Activated gamma-delta T cell treated with Interleukin-2 at 50 U/mL for 16 hours (primary cell): ENCODE data around the gene MOSMO.
"Not testable (repeated sequence)": the region's sequence is repeated elsewhere in the genome, so short reads cannot be mapped to it uniquely, and the experiment has no call there.

Source experiments
- DNase-seq: peaks from one replicate; pipeline ENCODE4 v3.0.0-alpha.2; 2020

MOSMO gene

DNA sequence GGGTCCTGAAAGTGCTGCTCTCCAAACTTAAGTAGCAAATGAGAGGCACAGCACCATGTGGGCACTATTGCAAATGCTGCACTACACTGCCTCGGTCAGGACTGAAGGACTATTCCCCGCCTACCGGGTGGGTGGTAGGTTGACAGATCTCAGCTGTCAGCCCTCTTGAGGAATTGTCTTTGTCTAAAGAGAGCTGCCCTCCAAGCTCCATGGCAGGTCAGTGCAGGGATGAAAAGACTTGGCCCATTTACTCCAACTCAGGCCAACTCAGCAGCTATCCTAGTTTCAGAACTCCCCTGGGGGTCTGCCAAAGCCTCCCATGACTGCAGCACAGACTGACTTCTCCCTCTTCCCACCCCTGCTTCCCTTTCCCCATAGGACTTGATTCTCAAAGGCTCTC is 3.6 kb upstream of the MOSMO start:
- no peak for DNase-seq

DNA sequence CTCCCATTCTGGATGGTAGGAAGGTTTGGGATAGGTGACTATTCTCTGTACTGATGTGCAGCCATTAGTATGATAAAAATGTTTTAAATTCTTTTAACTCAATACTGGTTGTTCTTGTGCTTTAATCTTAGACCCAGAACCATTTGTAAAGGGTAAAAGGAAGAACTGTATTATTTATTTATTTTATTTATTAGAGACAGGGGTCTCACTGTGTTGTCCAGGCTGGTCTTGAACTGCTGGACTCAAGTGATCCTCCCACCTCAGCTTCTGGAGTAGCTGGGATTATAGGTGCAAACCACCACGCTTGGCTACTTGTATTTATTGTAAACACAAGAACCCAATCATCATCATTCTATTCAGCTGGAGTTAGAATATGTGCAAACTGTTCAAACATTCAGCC is 2.2 kb upstream of the MOSMO start:
- DNase-seq = no peak

DNA sequence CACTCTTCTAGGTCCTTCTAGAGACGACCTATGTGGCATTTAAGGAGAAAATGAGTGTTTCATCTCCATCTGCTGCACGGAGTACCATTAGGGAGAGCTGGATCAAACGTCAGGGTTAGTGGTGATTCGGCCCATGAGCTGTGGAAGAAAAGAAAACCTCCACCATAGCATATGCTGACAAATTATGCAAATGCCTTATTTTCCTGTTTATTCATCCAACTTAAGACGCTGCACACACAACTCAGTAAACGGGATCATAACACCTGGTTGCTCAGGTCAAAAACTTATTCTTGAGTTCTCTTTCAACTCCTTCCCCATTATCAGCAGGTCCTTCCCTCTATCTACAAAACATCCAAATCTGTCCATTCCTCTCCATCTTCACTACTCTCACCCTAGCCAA is 1.3 kb upstream of the MOSMO start:
- no peak for DNase-seq

DNA sequence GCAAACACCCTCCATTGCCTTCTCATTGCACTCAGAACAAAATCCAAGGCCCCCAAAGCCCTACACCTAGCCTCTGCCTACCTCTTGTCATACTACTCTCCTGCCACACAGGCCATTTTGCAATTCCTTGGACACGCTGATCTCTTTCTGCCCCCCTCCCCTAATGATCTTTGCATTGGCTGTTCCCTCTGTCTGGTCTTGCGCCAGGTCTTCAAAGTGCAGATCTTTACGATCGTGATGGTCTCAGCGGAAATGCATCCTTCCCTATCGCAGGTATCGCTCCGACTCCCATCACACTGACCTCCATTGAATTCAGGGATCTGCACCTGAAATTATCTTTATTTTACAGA is 777 bp upstream of the MOSMO start:
- DNase-seq = no peak

DNA sequence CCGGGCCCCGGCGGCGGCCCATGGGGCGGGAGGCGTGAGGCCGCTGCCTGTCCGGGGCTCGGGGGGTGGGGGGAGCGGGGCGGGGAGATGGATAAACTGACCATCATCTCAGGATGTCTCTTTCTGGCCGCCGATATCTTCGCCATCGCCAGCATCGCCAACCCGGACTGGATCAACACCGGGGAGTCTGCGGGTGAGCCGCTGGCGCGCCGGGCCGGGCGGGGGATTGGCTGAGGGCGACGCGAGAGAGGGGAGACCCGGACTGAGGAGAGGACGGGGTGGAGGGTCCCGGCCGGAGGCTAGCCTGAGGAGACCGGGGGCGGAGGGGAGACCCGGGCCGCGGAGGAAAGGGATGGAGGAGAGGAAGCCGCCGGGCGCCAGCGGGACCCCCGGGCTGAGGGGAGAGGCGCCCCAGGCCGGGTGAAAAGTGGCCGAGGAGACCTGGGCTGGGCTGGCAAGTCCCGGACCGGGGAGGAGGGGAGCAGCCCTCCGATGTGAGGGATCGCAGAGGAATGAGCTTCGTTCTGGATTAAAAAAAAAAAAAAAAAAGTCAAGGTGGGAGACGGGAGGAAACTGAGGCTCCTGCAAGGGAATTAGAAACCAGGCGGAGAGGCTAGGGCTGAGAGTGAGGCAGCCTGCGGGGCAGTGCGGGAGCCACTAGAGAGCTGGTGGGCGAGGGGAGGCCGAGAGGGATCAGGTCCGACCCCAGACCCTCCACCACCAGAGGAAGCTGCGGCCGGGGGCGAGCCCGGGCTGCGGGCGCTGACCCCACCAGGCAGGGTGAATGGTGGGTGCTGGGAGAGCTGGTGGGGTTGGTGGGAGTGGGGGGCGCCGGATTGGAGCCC is 526 bp downstream of the MOSMO start:
- no peak for DNase-seq

DNA sequence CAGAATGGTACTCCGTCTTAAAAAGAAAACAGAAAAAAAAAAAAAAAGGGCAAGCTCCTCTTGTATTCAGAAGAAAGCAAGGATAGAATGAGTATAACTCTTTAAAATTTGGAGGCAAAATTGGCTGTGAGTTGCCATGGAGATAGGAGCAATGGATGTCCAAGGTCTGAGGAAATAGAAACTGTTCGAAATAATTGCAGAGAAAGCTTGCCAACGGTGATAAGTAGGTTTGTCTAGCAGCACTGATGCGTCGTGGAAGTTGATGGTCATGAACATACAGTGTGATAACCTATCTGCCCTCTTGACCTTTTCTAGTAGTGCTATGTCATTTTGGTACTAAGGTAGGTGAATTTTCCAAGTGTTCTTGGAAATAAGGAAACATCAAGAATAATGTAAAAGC is 3.0 kb downstream of the MOSMO start:
- no peak for DNase-seq

DNA sequence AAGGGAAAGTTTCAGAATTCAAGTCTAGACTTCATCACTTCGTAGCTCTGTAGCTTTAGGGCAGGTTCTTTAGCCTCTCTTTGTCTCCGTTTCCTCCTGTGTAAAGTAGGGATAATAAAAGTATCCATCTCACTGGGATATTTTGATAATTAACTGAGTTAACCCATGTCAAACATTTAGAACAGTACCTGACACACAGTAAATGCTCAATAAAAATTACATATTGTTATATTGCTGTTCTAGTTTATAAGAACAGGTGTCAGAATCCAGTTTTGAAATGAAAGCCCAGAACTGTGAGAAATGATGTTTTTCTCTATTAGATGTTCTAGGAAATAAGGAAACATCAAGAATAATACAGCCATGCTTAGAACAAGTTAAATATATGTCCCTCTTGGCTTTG is 4.3 kb downstream of the MOSMO start:
- DNase-seq = no peak

DNA sequence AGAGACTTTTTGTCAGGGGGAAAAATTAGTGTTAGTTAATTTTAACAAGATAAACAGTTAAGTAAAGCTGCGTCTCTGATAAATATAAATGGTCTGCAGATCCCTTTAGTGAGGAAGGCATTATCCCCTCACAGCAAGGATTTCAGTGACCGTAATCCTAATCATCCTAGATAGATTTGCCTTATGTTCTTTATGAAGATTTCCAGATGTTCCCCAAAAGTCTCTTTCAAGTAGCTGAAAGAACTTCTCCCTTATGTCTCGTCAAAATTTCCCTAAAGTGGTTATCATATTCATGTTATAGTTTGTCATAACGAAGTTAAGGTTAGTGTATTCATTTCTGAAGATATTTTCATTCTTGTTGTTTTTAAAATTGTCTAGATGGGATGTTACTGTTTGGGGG is 5.6 kb downstream of the MOSMO start:
- no peak for DNase-seq

DNA sequence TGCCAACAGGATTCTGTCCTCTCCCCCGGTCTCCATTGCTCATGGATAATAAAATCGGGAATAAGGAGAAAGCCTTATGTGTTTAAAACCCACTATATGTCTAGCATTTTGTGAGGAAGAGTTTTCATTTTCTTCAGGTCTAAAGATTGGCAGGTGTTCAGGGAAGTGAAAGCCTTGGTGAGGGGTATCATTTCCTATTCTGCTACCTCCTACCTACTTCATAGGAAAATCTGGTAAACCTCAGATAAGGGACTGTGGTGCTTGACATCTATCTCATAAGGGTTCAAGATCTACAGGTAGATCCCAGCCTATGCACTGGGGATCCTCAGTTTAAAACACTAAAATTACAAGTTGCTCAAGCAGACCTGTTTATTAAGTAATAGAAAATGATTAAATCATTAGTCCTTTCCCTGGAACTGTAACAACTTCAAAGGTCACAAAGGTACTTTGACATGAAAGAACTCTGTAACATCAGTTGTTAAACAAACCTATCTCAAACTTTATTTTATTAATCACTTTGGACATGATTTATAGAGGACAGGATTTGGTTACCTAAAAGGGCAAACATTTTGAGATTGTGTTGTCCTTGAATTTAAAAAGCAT is 6.5 kb downstream of the MOSMO start:
- no peak for DNase-seq

DNA sequence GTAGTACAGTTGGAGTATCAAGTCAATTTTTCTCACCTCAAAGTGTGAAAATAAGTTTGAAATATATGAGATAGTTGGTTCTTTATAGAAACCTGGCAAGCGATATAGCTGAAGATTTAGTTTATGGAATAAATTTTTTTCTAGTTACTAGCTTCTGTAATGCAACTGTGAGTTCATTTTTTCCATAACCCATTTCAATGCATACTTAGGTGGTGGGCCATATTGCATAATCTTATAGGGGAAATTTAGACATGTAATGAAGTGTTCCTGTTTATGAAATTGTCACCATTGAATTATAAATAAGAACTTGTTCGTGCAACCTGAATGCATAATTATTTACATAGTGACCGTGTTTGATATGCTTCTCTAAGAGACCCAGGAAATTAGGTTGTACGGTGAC is 9.0 kb downstream of the MOSMO start:
- DNase-seq = no peak

DNA sequence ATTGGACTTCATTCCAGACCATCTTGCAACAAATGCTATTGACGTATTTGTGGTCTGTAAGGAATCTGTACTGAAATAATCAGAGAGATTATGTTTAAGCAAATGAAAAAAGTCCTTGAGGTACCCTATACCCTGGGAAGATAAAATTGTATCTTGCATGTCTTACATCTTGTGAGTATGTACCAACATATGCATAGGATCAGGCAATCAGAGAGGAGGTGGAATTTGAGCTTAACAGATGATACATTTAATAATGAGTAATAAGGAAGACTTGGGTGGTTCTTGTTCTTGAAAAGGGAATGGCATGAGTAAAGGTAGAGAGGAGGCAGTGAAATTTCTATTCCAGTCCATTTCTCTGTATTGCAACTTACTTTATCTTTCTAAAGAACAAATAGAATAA is 10.6 kb downstream of the MOSMO start:
- no peak for DNase-seq

DNA sequence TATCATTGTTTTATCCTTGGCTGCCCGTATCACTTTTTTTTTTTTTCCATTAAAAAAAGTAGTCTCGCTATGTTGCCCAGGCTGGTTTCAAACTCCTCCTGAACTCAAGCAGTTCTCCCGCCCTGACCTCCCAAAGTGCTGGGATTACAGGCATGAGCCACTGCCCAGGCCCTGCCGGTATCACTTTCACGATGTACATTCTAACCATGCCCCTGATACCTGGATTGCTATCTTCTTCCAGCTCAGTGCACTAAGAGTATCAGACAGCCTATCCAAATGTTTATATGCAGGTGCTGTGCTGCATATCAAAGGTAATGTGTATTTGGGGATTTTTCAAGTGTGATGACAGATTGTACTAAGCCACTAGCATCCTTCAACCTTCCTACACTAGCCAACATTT is 14.2 kb downstream of the MOSMO start:
- DNase-seq = no peak

DNA sequence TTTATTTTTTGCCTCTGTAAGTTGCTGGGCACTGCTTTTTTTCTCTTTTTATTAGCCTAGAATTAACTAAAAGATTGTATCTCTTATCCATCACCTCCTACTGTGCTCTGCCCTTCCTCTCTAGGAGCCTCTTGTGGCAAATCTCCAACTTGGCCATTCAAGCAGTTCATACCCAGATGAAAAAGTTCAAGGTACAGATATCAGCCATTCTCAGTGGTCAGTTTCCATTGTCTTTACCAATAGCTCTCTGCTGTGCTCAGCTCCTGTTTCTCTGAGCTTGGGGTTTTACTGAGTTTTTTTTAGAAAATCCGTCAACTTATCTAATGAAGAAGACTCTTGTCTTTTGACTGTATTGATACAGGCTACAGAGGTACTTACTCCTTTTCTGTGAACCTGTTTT is 15.6 kb downstream of the MOSMO start:
- DNase-seq = no peak

DNA sequence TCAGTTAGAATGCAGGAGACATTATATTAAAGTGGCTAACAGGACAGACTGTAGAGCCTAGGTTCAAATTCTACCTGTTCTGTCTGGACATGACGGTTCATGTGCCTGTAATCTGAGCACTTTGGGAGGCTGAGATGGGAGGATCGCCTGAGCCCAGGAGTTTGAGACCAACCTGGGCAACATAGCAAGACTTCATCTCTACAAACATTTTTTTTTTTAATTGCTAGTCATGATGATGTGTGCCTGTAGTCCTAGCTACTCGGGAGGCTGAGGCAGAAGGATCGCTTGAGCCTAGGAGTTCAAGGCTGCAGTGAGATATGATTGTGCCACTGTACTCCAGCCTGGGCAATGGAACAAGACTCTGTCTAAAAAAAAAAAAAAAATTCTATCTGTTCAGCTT is 16.9 kb downstream of the MOSMO start:
- DNase-seq = not testable (repeated sequence)

DNA sequence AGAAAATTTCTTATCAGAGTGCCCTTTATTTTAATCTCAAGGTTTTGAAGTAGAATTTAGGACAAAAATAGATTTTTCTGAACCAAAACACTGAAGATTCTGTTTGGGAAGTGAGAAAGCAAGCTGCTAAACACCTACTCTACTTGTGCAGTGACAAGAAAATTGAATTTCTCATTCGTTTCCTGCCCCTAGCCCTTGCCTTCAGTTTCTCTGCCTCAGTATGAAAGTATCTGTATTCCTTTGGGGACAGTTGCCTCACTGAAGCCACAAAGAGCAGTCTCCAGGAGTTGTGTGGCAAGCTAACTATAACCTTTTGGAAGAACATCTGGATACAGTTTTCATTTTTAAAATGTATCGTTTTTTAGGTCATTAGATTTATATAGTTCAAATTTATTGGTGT is 19.7 kb downstream of the MOSMO start:
- no peak for DNase-seq

DNA sequence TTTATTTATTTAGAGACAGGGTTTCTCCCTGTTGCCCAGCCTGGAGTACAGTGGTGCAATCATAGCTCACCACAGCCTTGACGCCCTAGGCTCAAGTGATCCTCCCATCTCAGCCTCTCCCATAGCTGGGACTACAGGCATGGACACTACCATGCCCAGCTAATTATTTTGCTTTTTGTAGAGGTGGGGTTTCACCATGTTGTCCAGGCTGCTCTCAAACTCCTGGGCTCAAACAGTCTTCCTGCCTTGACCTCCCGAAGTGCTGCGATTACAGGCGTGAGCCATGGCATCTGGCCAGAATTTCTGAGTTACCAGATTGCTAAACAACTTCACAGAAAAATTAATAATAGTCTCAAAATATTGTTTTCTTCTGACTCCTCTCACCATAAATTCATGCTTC is 21.7 kb downstream of the MOSMO start:
- DNase-seq = no peak

DNA sequence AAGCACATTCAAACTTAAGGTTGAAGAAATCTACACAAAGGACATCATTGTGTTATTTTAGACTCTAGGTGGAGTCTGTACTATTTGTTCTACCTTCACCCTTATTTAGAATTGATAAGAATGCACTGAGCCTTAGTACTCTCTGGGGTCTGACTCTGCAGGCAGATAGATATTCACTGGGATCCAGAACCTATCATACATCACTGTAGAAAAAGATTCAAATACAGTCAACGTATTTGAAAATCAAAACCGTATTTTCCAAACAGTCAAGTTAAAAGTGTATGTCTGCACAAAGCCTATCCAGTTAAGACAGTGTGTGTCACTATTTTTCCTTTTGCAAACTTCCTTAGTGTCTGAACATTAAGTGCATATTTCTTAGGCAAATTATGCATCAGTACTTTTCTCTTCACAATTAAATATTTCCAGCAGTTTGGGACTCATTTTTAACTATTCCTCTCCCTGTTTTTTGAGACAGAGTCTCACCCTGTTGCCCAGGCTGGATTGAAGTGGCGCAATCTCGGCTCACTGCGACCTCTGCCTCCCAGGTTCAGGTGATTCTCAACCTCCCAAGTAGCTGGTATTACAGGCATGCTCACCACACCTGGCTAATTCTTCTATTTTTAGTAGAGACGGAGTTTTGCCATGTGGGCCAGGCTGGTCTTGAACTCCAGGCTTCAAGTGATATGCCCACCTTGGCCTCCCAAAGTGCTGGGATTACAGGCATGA is 22.3 kb downstream of the MOSMO start:
- DNase-seq = no peak

DNA sequence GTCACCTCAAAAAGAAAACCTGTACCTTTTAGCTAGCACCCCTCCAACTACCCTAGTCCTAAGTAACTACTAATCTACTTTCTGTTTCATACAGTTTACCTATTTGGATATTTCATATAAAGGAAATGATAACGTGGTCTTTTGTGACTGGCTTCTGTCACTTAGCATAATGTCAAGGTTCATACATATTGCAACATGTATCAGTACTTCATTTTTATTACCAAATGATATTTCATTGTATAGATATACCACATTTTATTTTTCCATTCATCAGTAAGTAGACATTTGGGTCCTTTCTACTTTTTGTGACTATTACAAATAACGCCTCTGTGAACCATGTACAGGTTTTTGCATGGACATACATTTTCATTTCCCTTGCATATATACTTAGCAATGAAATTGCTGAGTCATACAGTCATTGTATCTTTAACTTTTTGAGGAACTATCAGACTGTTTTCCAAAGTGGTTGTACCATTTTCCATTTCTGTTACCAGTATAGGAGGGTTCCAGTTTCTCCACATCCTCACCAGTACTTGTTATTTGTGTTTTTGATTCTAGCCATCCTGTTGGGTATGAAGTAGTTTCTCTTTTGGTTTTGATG is 23.7 kb downstream of the MOSMO start:
- DNase-seq = no peak

DNA sequence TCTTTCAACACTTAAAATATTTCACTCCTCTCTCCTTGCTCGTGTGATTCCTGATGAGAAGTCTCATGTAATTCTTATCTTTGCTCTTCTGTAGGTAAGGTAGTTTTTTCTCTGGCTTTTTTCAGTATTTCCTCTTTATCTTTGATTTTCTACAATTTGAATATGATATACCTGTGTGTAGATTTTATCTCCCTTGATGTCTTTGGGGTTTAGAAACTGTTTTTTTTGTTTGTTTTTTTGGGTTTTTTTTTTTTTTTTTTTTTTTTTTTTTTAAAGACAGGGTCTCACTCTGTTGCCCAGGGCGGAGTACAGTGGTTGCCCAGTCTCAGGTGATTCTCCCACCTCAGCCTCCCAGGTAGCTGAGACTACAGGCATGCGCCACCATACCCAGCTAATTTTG is 26.6 kb downstream of the MOSMO start:
- no peak for DNase-seq

DNA sequence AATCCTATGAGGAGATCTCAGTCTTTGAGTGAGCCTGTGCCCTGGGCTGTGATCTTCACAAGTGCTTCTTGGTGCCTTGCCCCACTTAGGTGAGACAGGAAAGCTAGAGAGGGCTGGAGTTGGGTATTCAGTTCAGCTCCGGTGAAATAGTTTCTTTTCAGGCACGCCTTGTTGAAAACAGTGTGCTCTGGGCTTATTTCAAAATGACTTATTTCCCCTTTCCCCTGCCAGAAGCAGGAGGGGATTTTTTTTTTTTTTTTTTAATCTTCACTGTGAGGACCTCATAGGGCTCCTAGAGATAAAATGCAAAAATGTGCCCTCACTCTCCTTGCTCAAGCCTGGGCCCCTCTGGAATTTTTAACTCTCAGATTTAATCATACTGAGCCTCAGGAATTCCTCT is 27.2 kb downstream of the MOSMO start:
- DNase-seq = no peak

DNA sequence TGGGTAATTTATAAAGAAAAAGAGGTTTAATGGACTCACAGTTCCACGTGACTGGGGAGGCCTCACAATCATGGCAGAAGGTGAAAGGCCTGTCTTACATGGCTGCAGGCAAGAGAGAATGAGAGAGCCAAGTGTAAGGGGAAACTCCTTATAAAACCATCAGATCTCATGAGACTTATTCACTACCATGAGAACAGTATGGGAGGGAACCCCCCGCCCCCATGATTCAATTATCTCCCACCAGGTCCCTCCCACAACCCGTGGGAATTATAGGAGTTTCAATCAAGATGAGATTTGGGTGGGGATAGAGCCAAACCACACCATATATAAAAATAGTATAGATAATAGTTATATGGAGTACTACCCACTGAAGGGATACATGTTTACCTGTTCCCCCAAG is 36.0 kb downstream of the MOSMO start:
- DNase-seq = not testable (repeated sequence)

DNA sequence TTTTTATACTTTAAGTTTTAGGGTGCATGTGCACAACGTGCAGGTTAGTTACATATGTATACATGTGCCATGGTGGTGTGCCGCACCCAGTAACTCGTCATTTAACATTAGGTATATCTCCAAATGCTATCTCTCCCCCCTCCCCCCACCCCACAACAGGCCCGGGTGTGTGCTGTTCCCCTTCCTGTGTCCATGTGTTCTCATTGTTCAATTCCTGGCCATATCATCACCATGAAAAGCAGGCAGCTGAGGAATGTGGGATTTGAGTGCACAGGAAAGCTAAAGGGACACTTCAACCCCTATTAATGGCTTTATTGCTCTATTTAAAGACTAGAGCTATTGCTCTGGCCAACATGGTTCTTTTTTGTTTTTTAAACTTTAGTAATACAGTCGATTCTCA is 38.0 kb downstream of the MOSMO start:
- not testable (repeated sequence) for DNase-seq

DNA sequence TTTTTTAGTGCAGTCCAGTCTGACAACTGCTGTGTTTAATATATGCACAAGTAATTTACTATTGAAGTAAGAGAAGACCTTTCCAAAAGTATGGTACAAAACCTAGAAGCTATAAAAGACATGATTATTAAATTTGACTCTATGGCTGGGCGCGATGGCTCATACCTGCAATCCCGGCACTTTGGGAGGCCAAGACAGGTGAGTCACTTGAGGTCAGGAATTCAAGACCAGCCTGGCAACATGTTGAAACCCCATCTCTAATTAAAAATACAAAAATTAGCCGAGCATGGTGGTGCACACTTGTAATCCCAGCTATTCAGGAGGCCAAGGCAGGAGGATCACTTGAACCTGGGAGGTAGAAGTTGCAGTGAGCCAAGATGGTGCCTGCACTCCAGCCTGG is 43.1 kb downstream of the MOSMO start:
- no peak for DNase-seq

DNA sequence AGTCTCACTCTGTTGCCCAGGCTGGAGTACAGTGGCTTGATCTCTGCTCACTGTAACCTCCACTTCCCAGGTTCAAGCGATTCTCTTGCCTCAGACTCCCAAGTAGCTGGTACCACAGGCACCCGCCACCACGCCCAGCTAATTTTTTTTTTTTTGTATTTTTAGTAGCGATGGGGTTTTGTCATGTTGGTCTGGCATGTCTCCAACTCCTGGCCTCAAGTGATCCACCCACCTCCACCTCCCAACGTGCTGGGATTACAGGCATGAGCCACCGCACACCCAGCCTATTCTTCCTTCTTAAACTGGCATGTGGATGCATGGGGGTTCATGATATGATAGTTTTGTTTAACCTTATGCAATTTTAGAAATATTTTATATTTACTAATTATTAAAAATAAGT is 45.1 kb downstream of the MOSMO start:
- DNase-seq = no peak
